ENCODE results near the gene FOS.

FOS gene

DNA sequence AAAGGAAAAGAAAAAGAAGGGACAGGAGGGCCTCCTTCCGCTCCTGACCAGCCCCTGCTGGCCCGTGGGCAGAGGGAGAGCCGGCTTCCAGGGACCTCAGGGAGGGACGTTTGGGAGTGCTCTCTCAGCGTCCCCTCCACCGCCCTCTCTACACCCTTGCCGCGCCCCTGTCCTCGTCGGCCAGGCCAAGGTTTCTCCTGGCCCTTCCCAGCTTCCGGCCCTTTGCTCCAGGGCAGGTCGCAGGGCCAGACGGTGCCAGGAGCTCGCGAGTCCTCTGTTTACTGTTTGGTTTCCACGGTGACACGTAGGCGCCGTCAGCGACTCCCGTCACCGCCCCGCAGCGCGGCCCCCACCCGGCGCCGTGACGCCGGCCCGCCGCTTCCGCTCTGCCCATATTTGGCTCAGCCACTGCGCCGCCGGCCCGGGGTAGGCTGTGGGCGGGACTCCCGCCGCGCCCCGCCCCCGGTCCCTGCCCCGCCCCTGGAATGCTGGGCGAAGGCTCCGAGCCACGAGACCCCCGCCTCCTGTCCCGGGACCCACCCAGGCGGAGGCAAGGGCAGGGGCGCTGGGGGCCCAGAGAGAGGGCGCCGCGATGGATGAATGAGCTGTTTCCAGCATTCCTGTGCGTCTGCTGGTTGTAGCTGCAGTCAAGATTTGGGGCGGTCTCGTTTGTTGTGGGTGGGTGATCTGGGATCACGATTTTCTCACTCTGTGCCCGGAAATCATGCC, 15.5 kb downstream of the FOS start:
- Histone ChIP-seq H3K4me1 (peaks cover 11% of the 10 kb centered on the region), H3K27me3 (ENCODE audit: control insufficient read depth, insufficient read depth, low read length) (no peaks in the 10 kb centered on the region), H2AFZ (peak overlapping the region; percentile 81), H3K27ac (peak overlapping the region; percentile 96), H3K4me3 (ENCODE audit: low read depth, low read length) (peak overlapping the region; percentile 79), H3K79me2 (no peaks in the 10 kb centered on the region), H3K9me3 (ENCODE audit: control insufficient read depth, low read length) (no peaks in the 10 kb centered on the region), H3K36me3 (ENCODE audit: control insufficient read depth, insufficient read depth, low read length) (no peaks in the 10 kb centered on the region), H3K4me2 (ENCODE audit: low read length) (peak overlapping the region; percentile 92), H3K9ac (no peak overlapping the region)
- TF ChIP-seq, protein P1, sequence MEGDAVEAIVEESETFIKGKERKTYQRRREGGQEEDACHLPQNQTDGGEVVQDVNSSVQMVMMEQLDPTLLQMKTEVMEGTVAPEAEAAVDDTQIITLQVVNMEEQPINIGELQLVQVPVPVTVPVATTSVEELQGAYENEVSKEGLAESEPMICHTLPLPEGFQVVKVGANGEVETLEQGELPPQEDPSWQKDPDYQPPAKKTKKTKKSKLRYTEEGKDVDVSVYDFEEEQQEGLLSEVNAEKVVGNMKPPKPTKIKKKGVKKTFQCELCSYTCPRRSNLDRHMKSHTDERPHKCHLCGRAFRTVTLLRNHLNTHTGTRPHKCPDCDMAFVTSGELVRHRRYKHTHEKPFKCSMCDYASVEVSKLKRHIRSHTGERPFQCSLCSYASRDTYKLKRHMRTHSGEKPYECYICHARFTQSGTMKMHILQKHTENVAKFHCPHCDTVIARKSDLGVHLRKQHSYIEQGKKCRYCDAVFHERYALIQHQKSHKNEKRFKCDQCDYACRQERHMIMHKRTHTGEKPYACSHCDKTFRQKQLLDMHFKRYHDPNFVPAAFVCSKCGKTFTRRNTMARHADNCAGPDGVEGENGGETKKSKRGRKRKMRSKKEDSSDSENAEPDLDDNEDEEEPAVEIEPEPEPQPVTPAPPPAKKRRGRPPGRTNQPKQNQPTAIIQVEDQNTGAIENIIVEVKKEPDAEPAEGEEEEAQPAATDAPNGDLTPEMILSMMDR (IDR thresholded peaks at IDR 0.05), result no peak

DNA sequence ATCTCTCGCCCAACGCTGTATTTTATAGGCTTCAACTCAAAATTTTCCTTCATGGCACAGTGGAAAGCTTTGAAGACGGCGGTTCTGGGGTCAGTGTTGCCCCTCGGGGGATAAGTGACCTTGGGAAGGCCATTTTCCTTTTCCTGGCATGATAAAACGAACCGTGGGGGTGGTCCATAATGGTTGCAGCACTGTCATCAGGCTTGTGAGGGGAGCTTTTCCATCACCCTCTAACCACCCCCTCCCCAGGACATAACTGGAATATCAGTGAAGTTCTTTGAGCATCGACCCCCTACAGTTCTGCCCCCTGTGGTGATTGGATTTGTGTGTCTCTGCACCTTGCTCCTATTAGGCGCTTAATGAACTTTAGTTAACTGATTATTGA, 16.0 kb downstream of the FOS start:
- TF ChIP-seq, protein P1 (IDR thresholded peaks at IDR 0.05), result no peak
- peak overlapping the region; percentile 96 for H3K27ac ChIP-seq
- peak overlapping the region; percentile 59 for H2AFZ ChIP-seq
- H3K4me3 ChIP-seq (ENCODE audit: low read depth, low read length), result peak overlapping the region; percentile 79
- H3K79me2 ChIP-seq, result no peaks in the 10 kb centered on the region
- H3K9ac ChIP-seq, result no peak overlapping the region
- no peaks in the 10 kb centered on the region for H3K9me3 ChIP-seq (ENCODE audit: control insufficient read depth, low read length)
- H3K4me1 ChIP-seq, result peaks cover 11% of the 10 kb centered on the region
- H3K36me3 ChIP-seq (ENCODE audit: control insufficient read depth, insufficient read depth, low read length), result no peaks in the 10 kb centered on the region
- H3K4me2 ChIP-seq (ENCODE audit: low read length), result peak overlapping the region; percentile 92
- no peaks in the 10 kb centered on the region for H3K27me3 ChIP-seq (ENCODE audit: control insufficient read depth, insufficient read depth, low read length)

DNA sequence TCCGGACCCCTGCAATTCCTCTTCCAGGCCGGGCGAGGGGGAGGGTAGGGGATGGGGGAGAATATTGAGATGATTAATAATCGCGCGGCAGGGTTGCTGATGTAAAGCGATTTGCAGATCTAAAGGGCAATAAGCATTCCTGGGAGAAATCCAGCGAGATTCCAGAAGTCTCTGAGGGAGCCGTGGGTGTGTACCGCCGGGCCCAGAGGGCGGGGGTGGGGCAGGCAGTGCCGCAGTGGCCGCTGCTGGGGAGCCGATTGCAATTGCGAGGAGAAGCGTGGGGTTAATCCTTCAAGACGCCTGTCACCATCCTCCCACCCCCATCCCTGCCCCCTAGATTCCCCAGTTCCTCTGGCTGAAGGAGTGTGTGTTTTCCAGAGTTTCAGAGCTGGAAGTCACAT, 16.4 kb downstream of the FOS start:
- H3K27ac ChIP-seq, result peak overlapping the region; percentile 96
- peaks cover 11% of the 10 kb centered on the region for H3K4me1 ChIP-seq
- H3K36me3 ChIP-seq (ENCODE audit: control insufficient read depth, insufficient read depth, low read length), result no peaks in the 10 kb centered on the region
- TF ChIP-seq, protein P1 (IDR thresholded peaks at IDR 0.05), result no peak
- H3K27me3 ChIP-seq (ENCODE audit: control insufficient read depth, insufficient read depth, low read length), result no peaks in the 10 kb centered on the region
- H3K9me3 ChIP-seq (ENCODE audit: control insufficient read depth, low read length), result no peaks in the 10 kb centered on the region
- H3K4me2 ChIP-seq (ENCODE audit: low read length), result peak overlapping the region; percentile 92
- peak overlapping the region; percentile 59 for H2AFZ ChIP-seq
- H3K4me3 ChIP-seq (ENCODE audit: low read depth, low read length), result peak overlapping the region; percentile 79
- H3K79me2 ChIP-seq, result no peaks in the 10 kb centered on the region
- no peak overlapping the region for H3K9ac ChIP-seq

DNA sequence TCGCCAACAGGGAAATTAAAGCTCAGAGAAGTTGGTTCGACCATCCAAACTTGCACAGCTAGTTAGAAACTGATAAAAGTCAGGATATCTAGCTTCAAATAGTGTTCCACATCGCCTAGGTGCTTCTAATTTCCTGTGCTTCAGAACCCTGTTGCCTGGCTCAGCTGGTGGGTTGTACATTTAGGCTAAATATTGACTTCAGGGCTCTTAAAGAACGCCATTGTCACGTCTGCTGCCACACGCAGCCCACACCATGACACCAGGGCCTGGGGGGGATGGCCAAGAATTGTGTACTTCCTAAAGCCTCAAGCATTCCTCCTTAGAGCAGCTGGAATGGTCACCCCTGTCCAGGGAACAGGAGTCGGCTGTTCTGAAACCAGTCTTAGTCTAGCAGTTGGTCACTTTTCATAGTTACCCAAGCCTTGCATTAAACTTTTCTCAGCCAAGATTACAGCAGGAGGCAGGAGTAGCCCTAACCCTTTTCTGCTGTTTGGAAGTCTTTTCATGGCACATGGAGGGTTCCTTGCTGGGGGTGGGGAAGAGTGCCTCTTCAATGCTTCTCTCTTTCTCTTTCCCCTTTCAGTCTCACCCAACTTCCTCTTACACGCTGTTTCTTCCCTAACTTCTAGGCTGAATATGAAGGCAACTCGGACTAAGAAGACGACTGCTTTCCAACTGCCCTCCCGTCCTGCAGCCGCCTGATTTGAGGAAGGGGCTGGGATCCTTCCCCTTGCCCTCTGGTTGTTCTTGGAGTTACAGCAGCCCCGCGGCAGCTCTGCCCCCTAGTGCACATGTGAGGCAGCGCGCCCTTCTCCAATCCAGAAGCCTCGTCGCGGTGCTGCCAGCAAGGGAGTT, 17.1 kb downstream of the FOS start:
- H3K9ac ChIP-seq, result no peak overlapping the region
- peak overlapping the region; percentile 79 for H3K4me3 ChIP-seq (ENCODE audit: low read depth, low read length)
- no peaks in the 10 kb centered on the region for H3K36me3 ChIP-seq (ENCODE audit: control insufficient read depth, insufficient read depth, low read length)
- H2AFZ ChIP-seq, result peak overlapping the region; percentile 59
- no peaks in the 10 kb centered on the region for H3K9me3 ChIP-seq (ENCODE audit: control insufficient read depth, low read length)
- peaks cover 11% of the 10 kb centered on the region for H3K4me1 ChIP-seq
- peak overlapping the region; percentile 92 for H3K4me2 ChIP-seq (ENCODE audit: low read length)
- TF ChIP-seq, protein P1 (IDR thresholded peaks at IDR 0.05), result peak; percentile 98
- no peaks in the 10 kb centered on the region for H3K27me3 ChIP-seq (ENCODE audit: control insufficient read depth, insufficient read depth, low read length)
- H3K79me2 ChIP-seq, result no peaks in the 10 kb centered on the region
- H3K27ac ChIP-seq, result peak overlapping the region; percentile 96

Measured in parathyroid adenoma (tissue), 2 donors.